ENCODE measurements around the gene FOXN1. TPM values are rescaled to one million over a fixed set of nuclear protein-coding genes. Genes with fewer than 3 reads are reported as not detected.
A peak's percentile ranks its signal among the peaks of the same experiment; 100 is the strongest.

The FOXN1 gene
- total RNA-seq, 1 experiment from 2014 or later: 0.48 TPM

GRCh38 chr17:28572259-28573039 lies 66.3 kb downstream of the FOXN1 start:
- no peaks in the 10 kb centered on the region for H3K9me3 ChIP-seq
- H3K4me3 ChIP-seq (ENCODE audit: low read depth, low read length): peak overlapping the region; percentile 62
- BruUV-seq (replicated peaks): no TSS peak
- H3K4me1 ChIP-seq: peaks cover 32% of the 10 kb centered on the region
- POLR2A ChIA-PET: interaction anchor here (0.5 to 2.2 kb wide), 4 partner anchors 26 to 147 kb away, joined by 3 to 7 read pairs (median 6); partner anchors contain the start of genes BLTP2, SDF2 and SUPT6H
- peaks cover 19% of the 10 kb centered on the region for H3K36me3 Mint-ChIP-seq (ENCODE audit: insufficient read depth, unreplicated experiment)
- H3K36me3 ChIP-seq (ENCODE audit: control insufficient read depth, insufficient read depth, low read length): no peaks in the 10 kb centered on the region
- no peaks in the 10 kb centered on the region for H3K9me3 Mint-ChIP-seq (ENCODE audit: unreplicated experiment)
- H3K27me3 ChIP-seq (replicated peaks; ENCODE audit: control insufficient read depth, insufficient read depth, low read length): no peaks in the 10 kb centered on the region
- TF ChIP-seq CTCF (IDR thresholded peaks at IDR 0.05; ENCODE audit: insufficient read depth in 1 of 2, low read depth in 1 of 2, low read length in 1 of 2, severe bottlenecking in 1 of 2, unreplicated experiment in 1 of 2): no peak
- CTCF ChIA-PET: interaction anchor here (0.5 to 2.0 kb wide), 4 partner anchors 24 to 73 kb away, joined by 3 to 6 read pairs (median 5); partner anchors contain the start of gene BLTP2
- H3K4me3 Mint-ChIP-seq (ENCODE audit: unreplicated experiment): peak overlapping the region; percentile 89
- DNase-seq: no peak
- H3K4me1 Mint-ChIP-seq (ENCODE audit: low read depth, unreplicated experiment): peaks cover 20% of the 10 kb centered on the region
- H3K27me3 Mint-ChIP-seq (ENCODE audit: insufficient read depth, unreplicated experiment): no peaks in the 10 kb centered on the region
- intact Hi-C loops (cut with micrococcal nuclease; ENCODE audit: unreplicated experiment): loop anchor here (10.0 kb wide), 1 partner anchor 238 kb away; the partner anchor contains the start of genes IFT20 and TNFAIP1
- H3K27ac Mint-ChIP-seq (ENCODE audit: unreplicated experiment): peak overlapping the region; percentile 85

DNA sequence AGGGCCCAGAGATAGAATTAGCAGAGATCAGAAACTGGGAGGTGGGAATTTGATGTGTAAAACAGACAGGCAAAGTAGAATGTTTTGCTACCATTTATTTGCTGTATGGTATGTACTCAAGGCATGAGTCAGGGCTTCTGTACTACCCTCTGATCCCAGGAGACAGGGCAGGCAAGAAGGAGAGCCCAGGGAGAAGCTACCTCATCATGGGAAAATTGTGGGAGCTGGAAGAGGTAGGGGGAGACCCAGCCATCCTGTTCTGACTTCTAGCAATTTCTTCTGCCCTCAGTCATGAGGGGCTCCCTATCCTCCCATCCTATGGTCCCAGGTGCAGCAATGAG lies 66.9 kb downstream of the FOXN1 start:
- no peak for DNase-seq
- Mint-ChIP-seq H3K4me1 (ENCODE audit: low read depth, unreplicated experiment) (peaks cover 20% of the 10 kb centered on the region), H3K9me3 (ENCODE audit: unreplicated experiment) (no peaks in the 10 kb centered on the region), H3K27ac (ENCODE audit: unreplicated experiment) (peak overlapping the region; percentile 85), H3K36me3 (ENCODE audit: insufficient read depth, unreplicated experiment) (peaks cover 14% of the 10 kb centered on the region), H3K27me3 (ENCODE audit: insufficient read depth, unreplicated experiment) (no peaks in the 10 kb centered on the region), H3K4me3 (ENCODE audit: unreplicated experiment) (no peak overlapping the region)
- no peak for TF ChIP-seq CTCF (IDR thresholded peaks at IDR 0.05; ENCODE audit: insufficient read depth in 1 of 2, low read depth in 1 of 2, low read length in 1 of 2, severe bottlenecking in 1 of 2, unreplicated experiment in 1 of 2)
- no TSS peak for BruUV-seq (replicated peaks)
- H3K9me3 ChIP-seq: no peaks in the 10 kb centered on the region
- H3K4me1 ChIP-seq: peaks cover 32% of the 10 kb centered on the region
- ChIA-PET POLR2A (no interaction called here), CTCF (interaction anchor here (0.5 kb wide), 1 partner anchor 37 kb away, joined by 4 read pairs; no protein-coding TSS in a partner anchor)
- H3K36me3 ChIP-seq (ENCODE audit: control insufficient read depth, insufficient read depth, low read length): no peaks in the 10 kb centered on the region
- intact Hi-C loops (cut with micrococcal nuclease; ENCODE audit: unreplicated experiment): loop anchor here (10.0 kb wide), 1 partner anchor 238 kb away; the partner anchor contains the start of genes IFT20 and TNFAIP1
- no peak overlapping the region for H3K4me3 ChIP-seq (ENCODE audit: low read depth, low read length)
- no peaks in the 10 kb centered on the region for H3K27me3 ChIP-seq (replicated peaks; ENCODE audit: control insufficient read depth, insufficient read depth, low read length)

GRCh38 chr17:28573521-28573920 lies 67.4 kb downstream of the FOXN1 start:
- Mint-ChIP-seq H3K27ac (ENCODE audit: unreplicated experiment) (no peak overlapping the region), H3K4me1 (ENCODE audit: low read depth, unreplicated experiment) (peaks cover 20% of the 10 kb centered on the region), H3K9me3 (ENCODE audit: unreplicated experiment) (no peaks in the 10 kb centered on the region), H3K4me3 (ENCODE audit: unreplicated experiment) (no peak overlapping the region), H3K27me3 (ENCODE audit: insufficient read depth, unreplicated experiment) (no peaks in the 10 kb centered on the region), H3K36me3 (ENCODE audit: insufficient read depth, unreplicated experiment) (peaks cover 12% of the 10 kb centered on the region)
- intact Hi-C loops (cut with micrococcal nuclease; ENCODE audit: unreplicated experiment): loop anchor here (10.0 kb wide), 1 partner anchor 239 kb away; the partner anchor contains the start of genes IFT20 and TNFAIP1
- ChIA-PET CTCF (no interaction called here), POLR2A (no interaction called here)
- H3K4me1 ChIP-seq: peaks cover 32% of the 10 kb centered on the region
- H3K4me3 ChIP-seq (ENCODE audit: low read depth, low read length): no peak overlapping the region
- DNase-seq: no peak
- H3K27me3 ChIP-seq (replicated peaks; ENCODE audit: control insufficient read depth, insufficient read depth, low read length): no peaks in the 10 kb centered on the region
- 0 out of 2 replicates have a peak, but pooled peaks cover 1% of the 10 kb centered on the region for H3K36me3 ChIP-seq (ENCODE audit: control insufficient read depth, insufficient read depth, low read length)
- no TSS peak for BruUV-seq (replicated peaks)
- TF ChIP-seq CTCF (IDR thresholded peaks at IDR 0.05; ENCODE audit: insufficient read depth in 1 of 2, low read depth in 1 of 2, low read length in 1 of 2, severe bottlenecking in 1 of 2, unreplicated experiment in 1 of 2): no peak
- no peaks in the 10 kb centered on the region for H3K9me3 ChIP-seq
